Right atrium auricular region (tissue), 2 donors: ENCODE measurements around the gene OTOA. TPM values are rescaled to one million over a fixed set of nuclear protein-coding genes. Genes with fewer than 3 reads are reported as not detected.
"Not testable (repeated sequence)": the region's sequence is repeated elsewhere in the genome, so short reads cannot be mapped to it uniquely, and the experiment has no call there.

ENCODE experiments used
- DNase-seq: peaks from one replicate; pipeline ENCODE4 v3.0.0-alpha.2; 2019; ENCODE audit warnings: low spot score
- H3K27ac ChIP-seq, 2 donors: fragments of 200-600 bp; sonication (generic); 1 replicate in 1 of 2; 2 replicates in 1 of 2; pipeline ENCODE4 v1.5.1; 2016 to 2019
- H3K27me3 ChIP-seq, 2 donors: fragments of 200-600 bp; sonication (generic); one replicate each; pipeline versions ENCODE4 v1.5.1 to v1.6.0; 2017 to 2019
- H3K36me3 ChIP-seq: fragments of 200-600 bp; sonication (generic); one replicate; pipeline ENCODE4 v1.5.1; 2016
- H3K4me1 ChIP-seq, 2 donors: fragments of 200-600 bp; sonication (generic); one replicate each; pipeline versions ENCODE4 v1.5.1 to v1.6.0; 2017 to 2019
- H3K4me3 ChIP-seq, 2 donors: fragments of 200-600 bp; sonication (generic); 1 replicate in 1 of 2; 2 replicates in 1 of 2; pipeline ENCODE4 v1.5.1; 2017 to 2019; ENCODE audit warnings: mild to moderate bottlenecking in 1 of 2, moderate library complexity in 1 of 2
- H3K9me3 ChIP-seq, 2 donors: fragments of 200-600 bp; sonication (generic); one replicate each; pipeline ENCODE4 v1.5.1; 2019
- total RNA-seq, 2 donors: library from RNA; depleted of rRNA; stranded (reverse); fragments of >200 nt; gene quantifications; one replicate each; pipeline ENCODE4 v1.1.0, GENCODE V29; 2016
- TF ChIP-seq, protein P1 (sequence below), 2 donors: fragments of 200-600 bp; sonication (generic); IDR thresholded peaks; one replicate each; pipeline ENCODE4 v1.5.1; 2019; ENCODE audit warnings: antibody characterized with exemption in 2 of 2

Gene OTOA
- total RNA-seq, 2 donors from 2014 or later: not detected

DNA sequence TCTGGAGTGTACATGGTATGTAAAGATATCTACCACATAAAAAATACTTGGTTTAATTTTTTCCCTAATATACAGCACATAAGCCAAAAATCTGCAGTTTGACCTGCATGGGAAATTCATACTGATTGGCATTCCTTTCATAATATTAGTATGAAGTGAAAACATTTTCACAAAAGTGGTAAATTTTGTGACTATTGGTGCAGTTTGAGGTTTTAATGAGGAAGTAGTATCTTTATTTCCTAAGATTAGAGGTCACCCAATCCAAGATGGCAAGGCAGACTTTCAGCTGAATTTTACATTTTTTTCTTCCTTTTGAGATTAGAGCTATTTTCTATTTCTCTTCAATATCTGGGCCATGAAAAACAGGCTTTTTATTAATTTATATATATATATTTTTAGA is 43.2 kb upstream of the OTOA start:
- no peak overlapping the region for H3K4me3 ChIP-seq
- H3K36me3 ChIP-seq: peaks cover 7% of the 10 kb centered on the region
- H3K9me3 ChIP-seq: no peaks in the 10 kb centered on the region
- TF ChIP-seq, protein P1, sequence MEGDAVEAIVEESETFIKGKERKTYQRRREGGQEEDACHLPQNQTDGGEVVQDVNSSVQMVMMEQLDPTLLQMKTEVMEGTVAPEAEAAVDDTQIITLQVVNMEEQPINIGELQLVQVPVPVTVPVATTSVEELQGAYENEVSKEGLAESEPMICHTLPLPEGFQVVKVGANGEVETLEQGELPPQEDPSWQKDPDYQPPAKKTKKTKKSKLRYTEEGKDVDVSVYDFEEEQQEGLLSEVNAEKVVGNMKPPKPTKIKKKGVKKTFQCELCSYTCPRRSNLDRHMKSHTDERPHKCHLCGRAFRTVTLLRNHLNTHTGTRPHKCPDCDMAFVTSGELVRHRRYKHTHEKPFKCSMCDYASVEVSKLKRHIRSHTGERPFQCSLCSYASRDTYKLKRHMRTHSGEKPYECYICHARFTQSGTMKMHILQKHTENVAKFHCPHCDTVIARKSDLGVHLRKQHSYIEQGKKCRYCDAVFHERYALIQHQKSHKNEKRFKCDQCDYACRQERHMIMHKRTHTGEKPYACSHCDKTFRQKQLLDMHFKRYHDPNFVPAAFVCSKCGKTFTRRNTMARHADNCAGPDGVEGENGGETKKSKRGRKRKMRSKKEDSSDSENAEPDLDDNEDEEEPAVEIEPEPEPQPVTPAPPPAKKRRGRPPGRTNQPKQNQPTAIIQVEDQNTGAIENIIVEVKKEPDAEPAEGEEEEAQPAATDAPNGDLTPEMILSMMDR (IDR thresholded peaks at IDR 0.05): no peak
- no peak for DNase-seq
- no peak overlapping the region for H3K27ac ChIP-seq
- H3K4me1 ChIP-seq: no peaks in the 10 kb centered on the region
- H3K27me3 ChIP-seq: no peaks in the 10 kb centered on the region

DNA sequence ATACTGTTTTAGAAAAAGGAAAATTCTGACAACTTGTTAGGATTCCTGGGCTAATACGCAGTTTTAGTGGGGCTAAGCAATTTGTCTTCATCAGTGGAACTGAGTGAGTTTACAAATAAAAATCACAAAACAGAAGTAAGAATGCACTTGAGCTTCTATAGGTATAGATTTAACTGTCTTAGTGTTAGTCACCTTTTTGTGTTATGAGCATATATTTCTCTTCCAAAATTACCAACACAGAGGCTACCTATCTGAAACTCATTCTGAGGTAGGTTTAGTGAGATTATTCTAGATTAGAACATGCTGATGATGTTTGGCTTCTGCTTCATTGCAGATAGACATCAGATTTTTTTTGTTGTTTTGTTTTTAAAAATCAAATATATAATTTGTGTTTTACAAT is 41.2 kb upstream of the OTOA start:
- H3K4me3 ChIP-seq: no peak overlapping the region
- no peaks in the 10 kb centered on the region for H3K4me1 ChIP-seq
- no peaks in the 10 kb centered on the region for H3K27me3 ChIP-seq
- DNase-seq: no peak
- H3K27ac ChIP-seq: no peak overlapping the region
- peaks cover 7% of the 10 kb centered on the region for H3K36me3 ChIP-seq
- H3K9me3 ChIP-seq: no peaks in the 10 kb centered on the region
- TF ChIP-seq, protein P1 (IDR thresholded peaks at IDR 0.05): no peak

DNA sequence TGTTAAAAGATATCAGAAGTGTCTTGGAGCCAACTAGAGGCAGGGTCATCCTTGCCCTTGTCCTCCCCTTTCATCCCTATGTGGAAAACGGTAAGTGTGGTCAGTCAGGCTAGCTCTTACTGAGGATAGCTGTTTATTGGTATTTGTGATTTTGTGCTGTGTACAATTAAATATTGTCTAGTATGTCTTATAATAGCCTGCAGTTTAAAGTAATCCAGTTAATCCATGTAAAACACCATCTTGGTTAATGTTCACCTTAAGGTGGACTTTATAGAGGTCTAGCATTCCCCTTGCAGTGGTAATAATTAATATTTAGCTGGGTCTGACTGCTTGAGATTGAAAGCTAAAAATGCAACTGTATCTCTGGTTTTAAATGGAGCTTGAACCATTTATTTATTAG is 38.7 kb upstream of the OTOA start:
- Histone ChIP-seq H3K36me3 (peaks cover 14% of the 10 kb centered on the region), H3K4me3 (no peak overlapping the region), H3K4me1 (no peaks in the 10 kb centered on the region), H3K9me3 (no peaks in the 10 kb centered on the region), H3K27me3 (no peaks in the 10 kb centered on the region), H3K27ac (no peak overlapping the region)
- TF ChIP-seq, protein P1 (IDR thresholded peaks at IDR 0.05): no peak
- DNase-seq: no peak

DNA sequence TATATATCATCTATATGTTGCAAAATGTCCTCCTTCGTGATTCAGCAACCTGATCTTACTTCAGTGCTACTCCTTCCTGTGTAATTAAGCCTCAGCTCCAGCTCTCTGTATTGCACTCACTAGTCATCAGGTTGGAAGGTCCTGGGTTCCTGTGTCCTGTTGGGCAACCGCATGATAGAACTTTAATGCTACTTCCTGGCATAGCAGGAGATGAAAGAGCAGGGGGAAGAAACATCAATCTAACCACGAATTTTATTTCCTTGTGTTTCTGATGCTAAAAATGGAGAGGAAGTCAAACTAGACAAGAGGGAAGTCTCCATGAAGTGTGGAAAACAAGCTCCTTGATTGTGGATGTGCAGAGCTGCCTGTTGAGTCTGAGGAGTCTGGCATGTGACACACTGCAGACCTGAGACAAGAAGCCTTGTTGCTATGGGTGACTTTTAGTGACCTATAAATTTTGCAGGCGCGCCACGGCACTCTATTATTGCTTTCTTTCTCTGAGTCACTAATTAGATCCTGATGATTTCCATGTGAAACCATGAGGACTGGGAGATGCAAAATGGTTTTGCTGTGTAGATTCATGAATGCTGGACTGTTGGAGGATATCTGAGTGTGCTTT is 37.0 kb upstream of the OTOA start:
- Histone ChIP-seq H3K9me3 (no peaks in the 10 kb centered on the region), H3K27ac (no peak overlapping the region), H3K27me3 (no peaks in the 10 kb centered on the region), H3K36me3 (peaks cover 14% of the 10 kb centered on the region), H3K4me1 (no peaks in the 10 kb centered on the region), H3K4me3 (no peak overlapping the region)
- DNase-seq: no peak
- TF ChIP-seq, protein P1 (IDR thresholded peaks at IDR 0.05): no peak

DNA sequence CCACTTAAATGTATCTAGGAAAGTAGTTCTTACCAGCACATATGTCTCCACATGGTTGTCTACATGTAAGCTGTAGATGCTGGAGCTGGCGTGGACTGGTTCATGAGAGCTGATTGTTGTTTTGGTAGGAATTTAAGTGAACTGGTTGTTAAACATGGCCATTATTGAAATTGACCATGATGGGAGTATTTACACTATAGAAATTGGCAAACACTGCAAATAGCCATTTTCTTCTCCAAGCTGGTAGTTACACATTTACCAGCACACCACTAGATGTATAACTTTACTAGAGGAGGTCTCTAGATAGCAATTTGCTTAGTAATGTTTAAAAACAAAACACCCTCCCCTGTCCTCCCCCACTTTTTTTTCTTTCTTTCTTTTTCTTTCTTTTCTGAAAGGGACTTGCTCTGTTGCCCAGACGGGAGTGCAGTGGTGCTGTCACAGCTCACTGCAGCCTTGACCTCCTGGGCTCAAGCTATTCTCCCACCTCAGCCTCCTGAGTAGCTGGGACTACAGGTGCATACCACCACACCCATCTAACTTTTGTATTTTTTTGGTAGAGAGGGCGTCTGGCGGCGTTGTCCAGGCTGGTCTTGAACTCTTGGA is 35.5 kb upstream of the OTOA start:
- DNase-seq: no peak
- Histone ChIP-seq H3K4me3 (no peak overlapping the region), H3K36me3 (peaks cover 14% of the 10 kb centered on the region), H3K9me3 (no peaks in the 10 kb centered on the region), H3K27ac (no peak overlapping the region), H3K4me1 (no peaks in the 10 kb centered on the region), H3K27me3 (no peaks in the 10 kb centered on the region)
- TF ChIP-seq, protein P1 (IDR thresholded peaks at IDR 0.05): no peak

DNA sequence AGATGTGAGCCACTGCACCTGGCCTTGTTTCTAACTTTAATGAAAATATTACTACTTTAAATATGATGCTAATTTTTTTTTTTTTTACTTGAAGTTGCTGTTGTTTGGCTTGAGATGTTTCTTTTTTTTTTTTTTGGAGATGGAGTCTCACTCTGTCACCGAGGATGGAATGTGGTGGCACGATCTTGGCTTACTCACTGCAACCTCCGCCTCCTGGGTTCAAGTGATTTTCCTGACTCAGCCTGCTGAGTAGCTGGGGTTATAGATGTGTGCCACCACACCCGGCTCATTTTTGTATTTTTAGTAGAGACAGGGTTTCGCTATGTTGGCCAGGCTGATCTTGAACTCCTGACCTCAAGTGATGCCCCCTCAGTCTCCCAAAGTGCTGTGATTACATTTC is 35.0 kb upstream of the OTOA start:
- no peaks in the 10 kb centered on the region for H3K4me1 ChIP-seq
- no peak overlapping the region for H3K27ac ChIP-seq
- no peak overlapping the region for H3K4me3 ChIP-seq
- TF ChIP-seq, protein P1 (IDR thresholded peaks at IDR 0.05): no peak
- DNase-seq: no peak
- H3K9me3 ChIP-seq: no peaks in the 10 kb centered on the region
- no peaks in the 10 kb centered on the region for H3K27me3 ChIP-seq
- H3K36me3 ChIP-seq: peaks cover 14% of the 10 kb centered on the region

DNA sequence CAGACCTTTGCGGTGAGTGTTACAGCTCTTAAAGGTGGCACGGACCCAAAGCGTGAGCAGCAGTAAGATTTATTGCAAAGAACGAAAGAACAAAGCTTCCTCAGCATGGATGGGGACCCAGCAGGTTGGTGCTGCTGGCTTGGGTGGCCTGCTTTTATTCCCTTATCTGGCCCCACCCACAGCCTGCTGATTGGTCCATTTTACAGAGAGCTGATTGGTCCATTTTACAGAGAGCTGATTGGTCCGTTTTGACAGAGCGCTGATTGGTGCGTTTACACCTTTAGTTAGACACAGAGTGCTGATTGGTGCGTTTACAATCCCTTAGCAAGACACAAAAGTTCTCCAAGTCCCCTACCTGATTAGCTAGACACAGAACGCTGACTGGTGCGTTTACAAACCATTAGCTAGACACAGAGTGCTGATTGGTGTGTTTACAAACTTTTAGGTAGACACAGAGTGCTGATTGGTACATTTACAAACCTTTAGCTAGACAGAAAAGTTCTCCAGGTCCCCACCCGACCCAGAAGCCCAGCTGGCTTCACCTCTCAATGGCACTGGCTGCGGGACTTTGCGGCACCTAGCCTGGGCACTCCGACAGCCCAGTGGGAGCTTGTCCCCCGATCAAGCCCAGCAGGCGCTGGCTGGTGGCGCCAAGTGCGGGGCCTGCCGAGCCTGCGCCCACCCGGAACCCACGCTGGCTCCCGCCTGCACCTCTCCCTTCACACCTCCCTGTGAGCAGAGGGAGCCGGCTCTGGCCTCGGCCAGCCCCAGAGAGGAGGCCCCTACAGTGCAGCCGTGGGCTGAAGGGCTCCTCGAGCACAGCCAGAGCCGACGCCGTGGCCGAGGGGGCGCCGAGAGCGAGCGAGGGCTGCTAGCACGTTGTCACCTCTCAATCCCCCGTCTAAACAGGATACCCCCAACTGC is 33.9 kb upstream of the OTOA start:
- H3K27ac ChIP-seq, H3K4me3 ChIP-seq, H3K4me1 ChIP-seq, DNase-seq, H3K27me3 ChIP-seq, H3K9me3 ChIP-seq: not testable (repeated sequence)
- H3K36me3 ChIP-seq: peaks cover 12% of the 10 kb centered on the region

DNA sequence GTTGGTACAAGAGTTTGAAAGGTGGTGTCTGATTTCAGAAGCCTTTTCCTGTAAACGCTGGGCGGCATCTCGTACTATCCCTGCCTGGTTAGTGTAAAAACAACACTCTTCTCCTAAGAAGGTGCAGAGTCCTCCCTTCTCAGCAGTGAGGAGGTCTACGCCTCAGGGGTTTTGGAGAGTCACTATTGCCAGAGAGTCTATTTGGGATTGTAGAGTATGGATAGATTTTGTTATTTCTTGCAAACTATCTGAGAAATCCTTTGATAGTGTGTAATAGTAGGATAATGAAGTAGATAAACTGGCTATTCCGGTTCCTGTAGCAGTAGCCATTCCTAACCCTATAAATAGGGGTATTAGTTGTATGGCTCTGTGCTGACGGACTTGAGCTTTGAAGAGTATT is 32.9 kb upstream of the OTOA start:
- not testable (repeated sequence) for H3K36me3 ChIP-seq, H3K4me1 ChIP-seq, H3K27me3 ChIP-seq, H3K4me3 ChIP-seq, H3K27ac ChIP-seq, DNase-seq, H3K9me3 ChIP-seq
